Measurements from ENCODE around the gene GLDN. TPM values are rescaled to one million over a fixed set of nuclear protein-coding genes. Genes with fewer than 3 reads are reported as not detected.

GLDN gene
- total RNA-seq, 1 experiment from 2014 or later, result 0.57 TPM

GRCh38 chr15:51316636-51317035 is 24.8 kb upstream of the GLDN start:
- Histone ChIP-seq H3K27me3 (ENCODE audit: control insufficient read depth, insufficient read depth, low read length) (no peaks in the 10 kb centered on the region), H3K27ac (ENCODE audit: low read length) (no peak overlapping the region), H3K9me3 (ENCODE audit: control insufficient read depth, insufficient read depth, low read depth, low read length) (no peaks in the 10 kb centered on the region), H3K4me3 (ENCODE audit: low read depth in 2 of 2, low read length in 2 of 2) (no peak overlapping the region), H3K36me3 (ENCODE audit: control insufficient read depth, insufficient read depth, low read length) (no peaks in the 10 kb centered on the region), H3K4me1 (ENCODE audit: control insufficient read depth, insufficient read depth, low read length) (no peaks in the 10 kb centered on the region)
- TF ChIP-seq REST (IDR thresholded peaks at IDR 0.05; ENCODE audit: insufficient read depth in 1 of 2, low read depth in 2 of 2, low read length in 1 of 2), result no peak
- in situ Hi-C loops (cut with HindIII; ENCODE audit: low pct_unique_long_range_greater_than_20kb, low sequenced_read_pairs) (no loop called here), intact Hi-C loops (cut with micrococcal nuclease; ENCODE audit: unreplicated experiment) (no loop called here)
- ChIA-PET POLR2A (no interaction called here), CTCF (no interaction called here)
- no TSS peak for BruUV-seq (replicated peaks)
- no peak for DNase-seq (ENCODE audit: low read depth, low spot score)
- ATAC-seq, result no peak

GRCh38 chr15:51318382-51319150 is 22.9 kb upstream of the GLDN start:
- no TSS peak for BruUV-seq (replicated peaks)
- CTCF ChIA-PET, result no interaction called here

GRCh38 chr15:51319539-51319938 is 21.9 kb upstream of the GLDN start:
- Histone ChIP-seq H3K36me3 (ENCODE audit: control insufficient read depth, insufficient read depth, low read length) (no peaks in the 10 kb centered on the region), H3K4me3 (ENCODE audit: low read depth in 2 of 2, low read length in 2 of 2) (no peak overlapping the region), H3K27me3 (ENCODE audit: control insufficient read depth, insufficient read depth, low read length) (0 out of 2 replicates have a peak, but pooled peaks cover under 1% of the 10 kb centered on the region), H3K9me3 (ENCODE audit: control insufficient read depth, insufficient read depth, low read depth, low read length) (no peaks in the 10 kb centered on the region), H3K27ac (ENCODE audit: low read length) (no peak overlapping the region), H3K4me1 (ENCODE audit: control insufficient read depth, insufficient read depth, low read length) (no peaks in the 10 kb centered on the region)
- intact Hi-C loops (cut with micrococcal nuclease; ENCODE audit: unreplicated experiment), result no loop called here
- ChIA-PET CTCF (no interaction called here), POLR2A (no interaction called here)
- TF ChIP-seq CTCF (IDR thresholded peaks at IDR 0.05) (no peak), REST (IDR thresholded peaks at IDR 0.05; ENCODE audit: insufficient read depth in 1 of 2, low read depth in 2 of 2, low read length in 1 of 2) (no peak), POLR2AphosphoS5 (IDR thresholded peaks at IDR 0.05; ENCODE audit: low read depth, low read length) (no peak), TCF7L2 (IDR thresholded peaks at IDR 0.05; ENCODE audit: low read depth, low read length) (no peak), SIN3A (IDR thresholded peaks at IDR 0.05; ENCODE audit: borderline replicate concordance, insufficient read depth, low read depth, low read length) (no peak)
- in situ Hi-C loops (cut with HindIII; ENCODE audit: low pct_unique_long_range_greater_than_20kb, low sequenced_read_pairs), result no loop called here
- ATAC-seq (no peak), DNase-seq (ENCODE audit: low read depth, low spot score) (no peak)
- no TSS peak for BruUV-seq (replicated peaks)

More at GRCh38 chr15:51318382-51319150, 22.9 kb upstream of the GLDN start:
- intact Hi-C loops (cut with micrococcal nuclease; ENCODE audit: unreplicated experiment) (no loop called here), in situ Hi-C loops (cut with HindIII; ENCODE audit: low pct_unique_long_range_greater_than_20kb, low sequenced_read_pairs) (no loop called here)
- POLR2A ChIA-PET, result no interaction called here
- H3K4me3 ChIP-seq (ENCODE audit: low read depth in 2 of 2, low read length in 2 of 2), result no peak overlapping the region
- no peaks in the 10 kb centered on the region for H3K27me3 ChIP-seq (ENCODE audit: control insufficient read depth, insufficient read depth, low read length)
- no peak for ATAC-seq
- no peaks in the 10 kb centered on the region for H3K9me3 ChIP-seq (ENCODE audit: control insufficient read depth, insufficient read depth, low read depth, low read length)
- no peak overlapping the region for H3K27ac ChIP-seq (ENCODE audit: low read length)
- DNase-seq (ENCODE audit: low read depth, low spot score), result no peak
- H3K4me1 ChIP-seq (ENCODE audit: control insufficient read depth, insufficient read depth, low read length), result no peaks in the 10 kb centered on the region
- no peaks in the 10 kb centered on the region for H3K36me3 ChIP-seq (ENCODE audit: control insufficient read depth, insufficient read depth, low read length)
- no peak for TF ChIP-seq TCF7L2 (IDR thresholded peaks at IDR 0.05; ENCODE audit: low read depth, low read length)
